ENCODE results near the gene RAB40C. TPM values are rescaled to one million over a fixed set of nuclear protein-coding genes. Genes with fewer than 3 reads are reported as not detected.

RAB40C gene
- total and polyA plus RNA-seq, 9 of the 15 experiments (the other 6 are each of a cell fraction or from before 2014, with no cell fraction given) = 0.17 to 23.4 (median 8.7) TPM

DNA sequence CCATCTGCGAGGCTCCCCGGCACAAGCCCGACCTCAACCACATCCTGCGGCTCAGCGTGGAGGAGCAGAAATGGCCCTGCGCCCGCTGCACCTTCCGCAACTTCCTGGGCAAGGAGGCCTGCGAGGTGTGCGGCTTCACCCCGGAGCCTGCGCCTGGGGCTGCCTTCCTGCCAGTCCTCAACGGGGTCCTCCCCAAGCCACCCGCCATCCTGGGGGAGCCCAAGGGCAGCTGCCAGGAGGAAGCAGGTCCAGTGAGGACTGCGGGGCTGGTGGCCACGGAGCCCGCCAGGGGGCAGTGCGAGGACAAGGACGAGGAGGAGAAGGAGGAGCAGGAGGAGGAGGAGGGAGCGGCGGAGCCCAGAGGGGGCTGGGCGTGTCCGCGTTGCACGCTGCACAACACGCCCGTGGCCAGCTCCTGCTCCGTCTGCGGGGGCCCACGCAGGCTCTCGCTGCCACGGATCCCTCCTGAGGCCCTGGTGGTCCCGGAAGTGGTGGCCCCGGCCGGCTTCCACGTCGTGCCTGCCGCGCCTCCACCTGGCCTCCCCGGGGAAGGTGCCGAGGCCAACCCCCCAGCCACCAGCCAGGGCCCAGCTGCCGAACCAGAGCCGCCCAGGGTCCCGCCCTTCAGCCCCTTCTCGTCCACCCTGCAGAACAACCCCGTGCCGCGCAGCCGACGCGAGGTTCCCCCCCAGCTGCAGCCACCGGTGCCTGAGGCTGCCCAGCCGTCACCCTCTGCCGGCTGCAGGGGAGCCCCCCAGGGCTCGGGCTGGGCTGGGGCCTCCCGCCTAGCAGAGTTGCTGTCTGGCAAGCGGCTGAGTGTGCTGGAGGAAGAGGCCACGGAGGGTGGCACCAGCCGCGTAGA is 42.7 kb upstream of the RAB40C start:
- Histone ChIP-seq H3K79me2 (ENCODE audit: control insufficient read depth, insufficient read depth, low read length) (peaks cover 58% of the 10 kb centered on the region), H3K9me1 (ENCODE audit: control insufficient read depth, insufficient read depth, low read length) (no peaks in the 10 kb centered on the region), H3K9me3 (replicated peaks; ENCODE audit: control insufficient read depth, insufficient read depth, low read depth, low read length) (no peaks in the 10 kb centered on the region), H3K27ac (ENCODE audit: extremely low read depth, low read depth, low read length) (no peak overlapping the region), H3K4me1 (replicated peaks in 1 of 2; ENCODE audit: control insufficient read depth in 2 of 2, insufficient read depth in 2 of 2, low read length in 2 of 2) (peaks cover 0 to 60% of the 10 kb centered on the region in 2 experiments; a peak in 3 of 5 replicates), H3K9ac (ENCODE audit: insufficient read depth in 1 of 2, low read depth in 2 of 2, low read length in 2 of 2) (0 out of 4 replicates have a peak overlapping the region, but pooled peaks of 1 of the 2 experiments have one; percentile 61), H3K36me3 (ENCODE audit: control insufficient read depth, insufficient read depth, low read length) (peaks cover 72% of the 10 kb centered on the region; the same call in 1 of the 3 replicates), H3K4me3 (no peak overlapping the region), H4K20me1 (replicated peaks; ENCODE audit: control insufficient read depth, insufficient read depth, low read length) (0 out of 2 replicates have a peak, but pooled peaks cover 7% of the 10 kb centered on the region), H3K27me3 (ENCODE audit: control insufficient read depth in 2 of 2, insufficient read depth in 2 of 2, low read length in 2 of 2) (no peaks in the 10 kb centered on the region), H2AFZ (ENCODE audit: low read depth, low read length) (no peak overlapping the region), H3K4me2 (ENCODE audit: insufficient read depth, low read length) (no peak overlapping the region)
- ChIA-PET POLR2A (interaction anchor here (1.0 kb wide), 1 partner anchor 30 kb away, joined by 3 read pairs; no protein-coding TSS in a partner anchor), CTCF (ENCODE audit: low intra/inter-chr PET ratio) (no interaction called here)
- ATAC-seq (peak; percentile 93), DNase-seq (ENCODE audit: extremely low read depth in 1 of 4, low spot score in 3 of 4) (peak; percentile 46 to 63 (median 57)), FAIRE-seq (peak; percentile 66)
- intact Hi-C loops (cut with micrococcal nuclease) = no loop called here
- 82% methylated on average over 11 of the region's 60 CpGs for WGBS (ENCODE audit: insufficient coverage, low coverage, missing lambda C conversion rate)
- in situ Hi-C loops (cut with MboI) = no loop called here
- BruUV-seq (replicated peaks) = TSS peak; percentile 23
- TF ChIP-seq, protein P1, sequence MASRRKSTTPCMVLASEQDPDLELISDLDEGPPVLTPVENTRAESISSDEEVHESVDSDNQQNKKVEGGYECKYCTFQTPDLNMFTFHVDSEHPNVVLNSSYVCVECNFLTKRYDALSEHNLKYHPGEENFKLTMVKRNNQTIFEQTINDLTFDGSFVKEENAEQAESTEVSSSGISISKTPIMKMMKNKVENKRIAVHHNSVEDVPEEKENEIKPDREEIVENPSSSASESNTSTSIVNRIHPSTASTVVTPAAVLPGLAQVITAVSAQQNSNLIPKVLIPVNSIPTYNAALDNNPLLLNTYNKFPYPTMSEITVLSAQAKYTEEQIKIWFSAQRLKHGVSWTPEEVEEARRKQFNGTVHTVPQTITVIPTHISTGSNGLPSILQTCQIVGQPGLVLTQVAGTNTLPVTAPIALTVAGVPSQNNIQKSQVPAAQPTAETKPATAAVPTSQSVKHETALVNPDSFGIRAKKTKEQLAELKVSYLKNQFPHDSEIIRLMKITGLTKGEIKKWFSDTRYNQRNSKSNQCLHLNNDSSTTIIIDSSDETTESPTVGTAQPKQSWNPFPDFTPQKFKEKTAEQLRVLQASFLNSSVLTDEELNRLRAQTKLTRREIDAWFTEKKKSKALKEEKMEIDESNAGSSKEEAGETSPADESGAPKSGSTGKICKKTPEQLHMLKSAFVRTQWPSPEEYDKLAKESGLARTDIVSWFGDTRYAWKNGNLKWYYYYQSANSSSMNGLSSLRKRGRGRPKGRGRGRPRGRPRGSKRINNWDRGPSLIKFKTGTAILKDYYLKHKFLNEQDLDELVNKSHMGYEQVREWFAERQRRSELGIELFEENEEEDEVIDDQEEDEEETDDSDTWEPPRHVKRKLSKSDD (conservative IDR thresholded peaks at IDR 0.05; ENCODE audit: low read length) = no peak
- TF ChIP-seq ZNF668 (CRISPR knock-in tag; IDR thresholded peaks at IDR 0.05) = no peak
- TF ChIP-seq, protein P2, sequence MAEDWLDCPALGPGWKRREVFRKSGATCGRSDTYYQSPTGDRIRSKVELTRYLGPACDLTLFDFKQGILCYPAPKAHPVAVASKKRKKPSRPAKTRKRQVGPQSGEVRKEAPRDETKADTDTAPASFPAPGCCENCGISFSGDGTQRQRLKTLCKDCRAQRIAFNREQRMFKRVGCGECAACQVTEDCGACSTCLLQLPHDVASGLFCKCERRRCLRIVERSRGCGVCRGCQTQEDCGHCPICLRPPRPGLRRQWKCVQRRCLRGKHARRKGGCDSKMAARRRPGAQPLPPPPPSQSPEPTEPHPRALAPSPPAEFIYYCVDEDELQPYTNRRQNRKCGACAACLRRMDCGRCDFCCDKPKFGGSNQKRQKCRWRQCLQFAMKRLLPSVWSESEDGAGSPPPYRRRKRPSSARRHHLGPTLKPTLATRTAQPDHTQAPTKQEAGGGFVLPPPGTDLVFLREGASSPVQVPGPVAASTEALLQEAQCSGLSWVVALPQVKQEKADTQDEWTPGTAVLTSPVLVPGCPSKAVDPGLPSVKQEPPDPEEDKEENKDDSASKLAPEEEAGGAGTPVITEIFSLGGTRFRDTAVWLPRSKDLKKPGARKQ (CRISPR knock-in tag; IDR thresholded peaks at IDR 0.05) = no peak
- TF ChIP-seq, protein P3, sequence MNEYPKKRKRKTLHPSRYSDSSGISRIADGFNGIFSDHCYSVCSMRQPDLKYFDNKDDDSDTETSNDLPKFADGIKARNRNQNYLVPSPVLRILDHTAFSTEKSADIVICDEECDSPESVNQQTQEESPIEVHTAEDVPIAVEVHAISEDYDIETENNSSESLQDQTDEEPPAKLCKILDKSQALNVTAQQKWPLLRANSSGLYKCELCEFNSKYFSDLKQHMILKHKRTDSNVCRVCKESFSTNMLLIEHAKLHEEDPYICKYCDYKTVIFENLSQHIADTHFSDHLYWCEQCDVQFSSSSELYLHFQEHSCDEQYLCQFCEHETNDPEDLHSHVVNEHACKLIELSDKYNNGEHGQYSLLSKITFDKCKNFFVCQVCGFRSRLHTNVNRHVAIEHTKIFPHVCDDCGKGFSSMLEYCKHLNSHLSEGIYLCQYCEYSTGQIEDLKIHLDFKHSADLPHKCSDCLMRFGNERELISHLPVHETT (CRISPR knock-in tag; conservative IDR thresholded peaks at IDR 0.05 in 1 of 2, IDR thresholded peaks at IDR 0.05 in 1 of 2) = no peak
- TF ChIP-seq ZNF274 (IDR thresholded peaks at IDR 0.05; ENCODE audit: borderline replicate concordance, low read depth, low read length) = no peak
- TF ChIP-seq HLTF (IDR thresholded peaks at IDR 0.05) = no peak
- TF ChIP-seq, protein P4, sequence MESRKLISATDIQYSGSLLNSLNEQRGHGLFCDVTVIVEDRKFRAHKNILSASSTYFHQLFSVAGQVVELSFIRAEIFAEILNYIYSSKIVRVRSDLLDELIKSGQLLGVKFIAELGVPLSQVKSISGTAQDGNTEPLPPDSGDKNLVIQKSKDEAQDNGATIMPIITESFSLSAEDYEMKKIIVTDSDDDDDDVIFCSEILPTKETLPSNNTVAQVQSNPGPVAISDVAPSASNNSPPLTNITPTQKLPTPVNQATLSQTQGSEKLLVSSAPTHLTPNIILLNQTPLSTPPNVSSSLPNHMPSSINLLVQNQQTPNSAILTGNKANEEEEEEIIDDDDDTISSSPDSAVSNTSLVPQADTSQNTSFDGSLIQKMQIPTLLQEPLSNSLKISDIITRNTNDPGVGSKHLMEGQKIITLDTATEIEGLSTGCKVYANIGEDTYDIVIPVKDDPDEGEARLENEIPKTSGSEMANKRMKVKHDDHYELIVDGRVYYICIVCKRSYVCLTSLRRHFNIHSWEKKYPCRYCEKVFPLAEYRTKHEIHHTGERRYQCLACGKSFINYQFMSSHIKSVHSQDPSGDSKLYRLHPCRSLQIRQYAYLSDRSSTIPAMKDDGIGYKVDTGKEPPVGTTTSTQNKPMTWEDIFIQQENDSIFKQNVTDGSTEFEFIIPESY (CRISPR knock-in tag; IDR thresholded peaks at IDR 0.05) = peak; percentile 93
- no peak for TF ChIP-seq NELFE (IDR thresholded peaks at IDR 0.05; ENCODE audit: insufficient read depth, insufficient read length)
- TF ChIP-seq PTRF (tag; IDR thresholded peaks at IDR 0.05) = no peak
- no peak for TF ChIP-seq NR2C2 (CRISPR knock-in tag; IDR thresholded peaks at IDR 0.05)
- TF ChIP-seq NR2C2 (tag; IDR thresholded peaks at IDR 0.05) = no peak
- TF ChIP-seq RBFOX2 (IDR thresholded peaks at IDR 0.05; ENCODE audit: low read depth, low read length) = no peak
- TF ChIP-seq SRSF7 (optimal IDR thresholded peaks at IDR 0.05; ENCODE audit: low read depth, low read length) = no peak
